Keratinocyte (primary cell): ENCODE measurements around the gene RPAP2.

Source experiments
- CTCF ChIP-seq, 3 experiments: IDR thresholded peaks in 1 of 3; conservative IDR thresholded peaks in 1 of 3; optimal IDR thresholded peaks in 1 of 3; 2 replicates in 2 of 3; 3 replicates in 1 of 3; pipeline versions ENCODE3 to v1.5.1; 2011; ENCODE audit warnings: low read length in 3 of 3, mild to moderate bottlenecking in 3 of 3, moderate library complexity in 2 of 3, control low read depth in 1 of 3, inconsistent platforms in 1 of 3; ENCODE audit not compliant: insufficient read depth in 2 of 3; ENCODE audit errors: extremely low read depth in 1 of 3
- EZH2 ChIP-seq: IDR thresholded peaks from one replicate; pipeline ENCODE4 v1.6.1; 2012; ENCODE audit warnings: inconsistent platforms, mild to moderate bottlenecking, low read length, moderate library complexity

GRCh38 chr1:92411511-92411910 lies 112.7 kb downstream of the RPAP2 start:
- TF ChIP-seq CTCF (optimal IDR thresholded peaks at IDR 0.05 in 1 of 3, IDR thresholded peaks at IDR 0.05 in 1 of 3, conservative IDR thresholded peaks at IDR 0.05 in 1 of 3; ENCODE audit: extremely low read depth in 1 of 3, insufficient read depth in 2 of 3, low read length in 3 of 3) (no peak), EZH2 (no peak)
